Keratinocyte (primary cell): ENCODE results near the gene AKR1A1.

Experiments used
- CTCF ChIP-seq, 3 experiments: IDR thresholded peaks in 1 of 3; conservative IDR thresholded peaks in 1 of 3; optimal IDR thresholded peaks in 1 of 3; 2 replicates in 2 of 3; 3 replicates in 1 of 3; pipeline versions ENCODE3 to v1.5.1; 2011; ENCODE audit warnings: low read length in 3 of 3, mild to moderate bottlenecking in 3 of 3, moderate library complexity in 2 of 3, control low read depth in 1 of 3, inconsistent platforms in 1 of 3; ENCODE audit not compliant: insufficient read depth in 2 of 3; ENCODE audit errors: extremely low read depth in 1 of 3
- EZH2 ChIP-seq: IDR thresholded peaks from one replicate; pipeline ENCODE4 v1.6.1; 2012; ENCODE audit warnings: inconsistent platforms, mild to moderate bottlenecking, low read length, moderate library complexity

GRCh38 chr1:45545553-45546310 lies 4.9 kb upstream of the AKR1A1 start:
- TF ChIP-seq CTCF (optimal IDR thresholded peaks at IDR 0.05 in 1 of 3, IDR thresholded peaks at IDR 0.05 in 1 of 3, conservative IDR thresholded peaks at IDR 0.05 in 1 of 3; ENCODE audit: extremely low read depth in 1 of 3, insufficient read depth in 2 of 3, low read length in 3 of 3) (no peak), EZH2 (no peak)
